Transverse colon (tissue), 4 donors: ENCODE measurements around the gene TMC2. TPM values are rescaled to one million over a fixed set of nuclear protein-coding genes. Genes with fewer than 3 reads are reported as not detected.

Source experiments
- DNase-seq: peaks from one replicate; pipeline ENCODE4 v3.0.0-alpha.2; 2019
- H3K27ac ChIP-seq, 4 donors: fragments of 200-600 bp; sonication (generic); 2 replicates each; pipeline ENCODE4 v1.5.1; 2016 to 2018; ENCODE audit warnings: inconsistent platforms in 4 of 4
- H3K27me3 ChIP-seq: fragments of 200-600 bp; sonication (generic); 2 replicates; pipeline ENCODE4 v1.5.1; 2017; ENCODE audit warnings: inconsistent platforms
- H3K36me3 ChIP-seq, 4 donors: fragments of 200-600 bp; sonication (generic); 2 replicates each; pipeline ENCODE4 v1.5.1; 2017 to 2019; ENCODE audit warnings: inconsistent platforms in 4 of 4
- H3K4me1 ChIP-seq, 4 donors: fragments of 200-600 bp; sonication (generic); 2 replicates each; pipeline ENCODE4 v1.5.1; 2017 to 2020; ENCODE audit warnings: inconsistent platforms in 4 of 4
- H3K4me3 ChIP-seq, 4 donors: fragments of 200-600 bp; sonication (generic); 1 replicate in 1 of 4; 2 replicates in 3 of 4; pipeline versions ENCODE4 v1.5.1 to v1.6.1; 2017 to 2019; ENCODE audit warnings: inconsistent platforms in 4 of 4
- H3K9me3 ChIP-seq, 2 donors: fragments of 200-600 bp; sonication (generic); 2 replicates each; pipeline ENCODE4 v1.5.1; 2017 to 2019; ENCODE audit warnings: inconsistent platforms in 2 of 2
- CTCF ChIP-seq, 5 experiments: fragments of 200-600 bp in 3 of 5; fragments of 450-650 bp in 2 of 5; sonication (generic) in 3 of 5; IDR thresholded peaks; 1 replicate in 2 of 5; 2 replicates in 3 of 5; pipeline ENCODE4 v1.5.1; 2016 to 2017; ENCODE audit warnings: antibody characterized with exemption in 5 of 5, inconsistent platforms in 3 of 5, mild to moderate bottlenecking in 2 of 5, moderate library complexity in 1 of 5
- EP300 ChIP-seq: sonication (generic); formaldehyde crosslinking; IDR thresholded peaks from one replicate; pipeline ENCODE4 v1.6.1; 2017; ENCODE audit warnings: antibody characterized with exemption, low read depth
- POLR2A ChIP-seq: fragments of 450-650 bp; IDR thresholded peaks from one replicate; pipeline ENCODE4 v1.6.1; 2016; ENCODE audit warnings: antibody characterized with exemption, mild to moderate bottlenecking, moderate library complexity
- POLR2AphosphoS5 ChIP-seq, 3 donors: sonication (generic); formaldehyde crosslinking; IDR thresholded peaks; one replicate each; pipeline ENCODE4 v1.6.1; 2016; ENCODE audit warnings: antibody characterized with exemption in 3 of 3
- WGBS, 2 donors: methylation state at CpG; one replicate each; pipeline ENCODE4 v1.1.5; 2018; ENCODE audit warnings: low coverage in 1 of 2; 5-methylcytosine and 5-hydroxymethylcytosine counted together
- in situ Hi-C, 4 donors: fragments of 200-750 bp; cut with MboI; loops; one replicate each; pipeline versions ENCODE4 v1.15.0 to v1.15.1; 2017; ENCODE audit warnings: low sequenced_read_pairs in 3 of 4, low pct_ligation_motif_present in 1 of 4, low pct_unique_long_range_greater_than_20kb in 1 of 4
- intact Hi-C: fragments of 100-400 bp; cut with DNase I; formaldehyde crosslinking; loops from one replicate; pipeline ENCODE4 v1.15.1; 2023; ENCODE audit warnings: low total_unique reads
- total RNA-seq, 4 donors: library from RNA; depleted of rRNA; stranded (reverse); fragments of >200 nt; gene quantifications; one replicate each; pipeline ENCODE4 v1.1.0, GENCODE V29; 2016

The TMC2 gene
- total RNA-seq, 4 donors from 2014 or later, result not detected

- H3K4me3 ChIP-seq, result no peak overlapping the region
- intact Hi-C loops (no loop called here), in situ Hi-C loops (no loop called here)
- H3K27me3 ChIP-seq, result no peaks in the 10 kb centered on the region
- TF ChIP-seq POLR2A, result no peak
- TF ChIP-seq CTCF (IDR thresholded peaks at IDR 0.05), result no peak
- no peak for TF ChIP-seq POLR2AphosphoS5 (IDR thresholded peaks at IDR 0.05)
- TF ChIP-seq EP300, result no peak
- no peak overlapping the region for H3K27ac ChIP-seq
- no peak for DNase-seq
- 65 to 73% methylated on average over 9 of the region's 9 CpGs for WGBS, 2 donors
- H3K36me3 ChIP-seq, result no peaks in the 10 kb centered on the region
- peaks cover 0 to 26% (median 6%) of the 10 kb centered on the region in 4 donors for H3K4me1 ChIP-seq
- peaks cover 4 to 10% of the 10 kb centered on the region in 2 donors for H3K9me3 ChIP-seq
Measured at GRCh38 chr20:2602046-2602735, 65.8 kb downstream of the TMC2 start.

- Histone ChIP-seq H3K9me3 (peaks cover 6 to 12% of the 10 kb centered on the region in 2 donors), H3K27ac (no peak overlapping the region), H3K4me1 (peaks cover 0 to 26% (median 6%) of the 10 kb centered on the region in 4 donors), H3K36me3 (no peaks in the 10 kb centered on the region), H3K4me3 (no peak overlapping the region), H3K27me3 (no peaks in the 10 kb centered on the region)
- in situ Hi-C loops (no loop called here), intact Hi-C loops (no loop called here)
- WGBS, 2 donors, result 52 to 60% methylated on average over 4 of the region's 4 CpGs
- TF ChIP-seq POLR2AphosphoS5 (IDR thresholded peaks at IDR 0.05) (no peak), EP300 (no peak), CTCF (IDR thresholded peaks at IDR 0.05) (no peak), POLR2A (no peak)
- no peak for DNase-seq
Measured at GRCh38 chr20:2602746-2603145, 66.4 kb downstream of the TMC2 start.

DNA sequence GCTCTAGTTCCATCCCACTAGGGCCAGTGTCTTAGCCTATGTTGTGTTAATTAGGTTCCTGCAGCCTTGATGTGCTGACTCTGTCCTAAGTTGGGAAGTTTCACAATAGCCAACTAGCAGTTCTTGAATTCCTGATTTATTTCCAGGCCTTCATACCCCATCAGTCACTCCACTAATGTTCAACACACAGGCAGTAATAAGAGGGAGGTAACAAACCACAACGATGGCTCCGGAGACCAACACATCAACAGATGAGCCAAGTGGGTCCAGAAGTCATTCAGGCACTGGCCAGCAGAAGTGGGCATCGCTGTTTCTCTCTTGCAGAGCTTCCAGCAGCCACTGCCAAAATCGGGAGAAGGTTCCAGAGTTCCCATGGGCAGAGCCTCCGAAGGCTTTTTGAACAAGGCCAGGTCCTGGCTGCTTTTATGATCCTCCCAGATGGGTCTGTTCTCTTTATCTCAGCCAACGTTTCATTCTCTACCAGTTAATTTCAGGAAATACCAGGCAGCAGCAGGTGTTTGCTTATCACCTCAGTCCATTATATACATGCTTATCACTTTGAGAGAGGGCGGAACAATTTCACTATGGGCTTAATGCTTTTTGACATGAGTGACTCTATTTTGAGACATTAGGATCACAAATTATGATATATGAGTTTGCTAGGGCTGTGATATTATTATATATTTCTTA, 67.6 kb downstream of the TMC2 start:
- intact Hi-C loops (no loop called here), in situ Hi-C loops (no loop called here)
- WGBS, 2 donors, result 37 to 53% methylated on average over 4 to 7 of the region's 7 CpGs
- Histone ChIP-seq H3K4me1 (peaks cover 0 to 20% (median 6%) of the 10 kb centered on the region in 4 donors), H3K9me3 (peaks cover 6 to 12% of the 10 kb centered on the region in 2 donors), H3K27ac (peak overlapping the region in 1 of 4 donors; percentile 57), H3K4me3 (no peak overlapping the region), H3K36me3 (no peaks in the 10 kb centered on the region), H3K27me3 (no peaks in the 10 kb centered on the region)
- TF ChIP-seq POLR2AphosphoS5 (IDR thresholded peaks at IDR 0.05) (no peak), POLR2A (no peak), CTCF (IDR thresholded peaks at IDR 0.05) (no peak), EP300 (no peak)
- no peak for DNase-seq

GRCh38 chr20:2604506-2604835, 68.1 kb downstream of the TMC2 start:
- Histone ChIP-seq H3K4me3 (no peak overlapping the region), H3K4me1 (peaks cover 0 to 19% (median 5%) of the 10 kb centered on the region in 4 donors), H3K9me3 (peaks cover 6 to 12% of the 10 kb centered on the region in 2 donors), H3K27ac (peak overlapping the region in 2 of 4 donors; percentile 6 to 57), H3K36me3 (no peaks in the 10 kb centered on the region), H3K27me3 (peaks cover 2% of the 10 kb centered on the region)
- in situ Hi-C loops (no loop called here), intact Hi-C loops (no loop called here)
- WGBS, 2 donors, result 41% methylated on average over 3 of the region's 3 CpGs; no CpG with 5 or more reads in 1 of the 2 donors
- DNase-seq, result no peak
- TF ChIP-seq POLR2AphosphoS5 (IDR thresholded peaks at IDR 0.05), result no peak
